Measurements from ENCODE around the gene NFATC2IP.
"Not testable (repeated sequence)": the region's sequence is repeated elsewhere in the genome, so short reads cannot be mapped to it uniquely, and the experiment has no call there.

NFATC2IP gene

GRCh38 chr16:29000019-29000418 is 49.3 kb downstream of the NFATC2IP start:
- no peak for ATAC-seq

GRCh38 chr16:29004496-29005139 is 53.9 kb downstream of the NFATC2IP start:
- not testable (repeated sequence) for ATAC-seq

GRCh38 chr16:29007730-29008593 is 57.2 kb downstream of the NFATC2IP start:
- peak; percentile 95 to 96 for ATAC-seq

GRCh38 chr16:29009050-29009837 is 58.5 kb downstream of the NFATC2IP start:
- ATAC-seq: no peak

GRCh38 chr16:29009838-29010166 is 59.1 kb downstream of the NFATC2IP start:
- ATAC-seq: no peak

- no peak for ATAC-seq
Observed at GRCh38 chr16:29011112-29011511, 60.4 kb downstream of the NFATC2IP start.

GRCh38 chr16:29011851-29012250 is 61.1 kb downstream of the NFATC2IP start:
- ATAC-seq: no peak

GRCh38 chr16:29012913-29013553 is 62.3 kb downstream of the NFATC2IP start:
- ATAC-seq: peak; percentile 69

GRCh38 chr16:29014561-29015069 is 63.9 kb downstream of the NFATC2IP start:
- ATAC-seq: no peak
